IPS-NIHi11 (cell line): ENCODE data around the gene PLPP3.
A peak's percentile ranks its signal among the peaks of the same experiment; 100 is the strongest.

Source experiments
- DNase-seq: peaks from one replicate; pipeline ENCODE4 v3.0.0; 2012; ENCODE audit warnings: mixed read lengths, low spot score

PLPP3 gene

DNA sequence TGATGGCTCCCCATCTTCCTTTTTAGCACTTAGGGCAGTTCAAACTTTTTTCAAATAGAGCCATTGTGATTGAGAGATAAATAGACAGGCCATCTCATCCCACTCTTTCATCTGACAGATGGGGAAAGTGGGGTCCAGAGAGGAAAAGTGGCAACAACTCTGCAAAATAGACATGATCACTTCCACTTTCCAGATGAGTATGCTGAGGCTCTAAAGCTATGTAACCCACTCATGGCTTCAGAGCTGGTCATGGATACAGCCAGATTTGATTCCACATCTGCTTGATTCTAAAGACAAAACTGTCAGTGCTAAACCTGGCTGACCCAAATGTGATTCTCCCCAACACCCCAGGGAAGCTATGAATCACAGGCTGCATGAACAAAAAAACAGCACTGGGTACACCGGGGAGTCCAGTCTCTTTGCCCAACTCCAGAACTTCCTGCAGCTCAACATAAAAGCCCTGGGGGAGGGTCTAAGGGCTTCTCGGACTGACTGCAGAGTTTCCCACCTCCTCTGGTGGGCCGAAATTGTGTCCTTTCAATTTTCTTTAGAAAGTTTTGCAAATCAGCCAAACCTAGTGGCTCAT is 59.3 kb downstream of the PLPP3 start:
- no peak for DNase-seq

DNA sequence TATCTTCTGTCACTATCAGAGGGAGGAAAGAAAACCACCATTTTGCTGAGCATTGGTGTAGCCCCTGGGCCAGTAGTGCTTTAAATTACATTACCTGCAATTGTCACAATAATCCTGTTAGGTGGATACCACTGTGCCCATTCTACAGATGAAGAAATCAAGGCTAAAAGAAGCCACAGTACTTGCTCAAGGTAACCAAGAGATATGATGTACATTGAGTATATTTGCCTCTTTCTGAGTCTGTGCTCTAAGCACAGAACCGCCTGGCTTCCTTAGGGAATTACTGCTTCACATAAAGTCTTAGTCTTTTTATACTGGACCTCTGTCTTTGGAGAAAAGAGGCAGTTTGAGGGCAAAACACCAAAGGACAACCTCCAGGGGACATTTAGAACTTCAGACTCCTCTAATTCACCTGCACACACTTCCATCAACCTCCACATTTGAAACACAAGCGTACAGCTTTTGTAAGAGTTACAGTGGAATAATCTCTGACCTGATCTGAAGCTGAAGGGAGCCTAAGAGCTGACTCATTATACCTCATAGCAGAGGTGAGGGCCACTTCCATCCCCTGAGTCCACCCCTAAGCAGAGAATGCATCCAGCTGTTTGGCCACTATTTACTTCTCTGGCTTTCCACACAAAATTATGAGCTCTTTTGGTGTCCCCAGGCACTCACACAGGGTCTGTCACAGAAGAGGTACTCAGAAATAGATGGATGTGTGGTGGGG is 61.8 kb downstream of the PLPP3 start:
- no peak for DNase-seq

DNA sequence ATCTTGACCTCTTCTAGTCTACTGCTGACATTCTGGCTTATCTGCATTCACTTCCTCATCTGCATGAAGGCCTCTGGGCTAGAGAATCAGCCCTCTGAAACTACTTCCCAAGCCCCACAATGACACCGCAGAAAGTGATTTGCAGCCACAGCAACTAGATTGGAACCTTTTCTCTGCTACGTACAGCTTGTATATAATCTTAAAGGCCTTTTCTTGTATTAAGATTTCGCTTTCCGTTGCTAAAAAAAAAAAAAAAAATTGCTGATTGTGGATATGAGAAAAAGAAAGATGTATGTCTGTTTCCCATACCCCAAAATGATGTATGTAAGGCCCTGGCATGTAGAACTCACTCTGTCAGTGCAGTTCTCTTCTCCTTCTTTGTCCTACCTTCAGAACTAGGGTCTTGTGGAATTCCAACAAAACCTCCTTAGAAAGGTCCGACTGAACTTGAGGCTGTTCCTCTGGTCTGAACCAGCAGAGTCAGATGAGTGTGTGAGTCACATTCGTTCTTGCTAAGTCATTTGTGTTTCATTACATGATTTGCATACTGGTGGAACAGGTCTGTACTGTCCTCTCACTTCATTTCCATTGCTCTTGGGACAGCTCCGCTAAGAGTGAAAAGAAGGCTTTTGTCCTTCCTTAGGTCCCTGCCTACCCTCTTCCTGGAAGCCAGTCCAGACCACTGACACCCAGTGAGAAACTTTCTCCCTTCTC is 62.7 kb downstream of the PLPP3 start:
- peak; percentile 59 for DNase-seq

DNA sequence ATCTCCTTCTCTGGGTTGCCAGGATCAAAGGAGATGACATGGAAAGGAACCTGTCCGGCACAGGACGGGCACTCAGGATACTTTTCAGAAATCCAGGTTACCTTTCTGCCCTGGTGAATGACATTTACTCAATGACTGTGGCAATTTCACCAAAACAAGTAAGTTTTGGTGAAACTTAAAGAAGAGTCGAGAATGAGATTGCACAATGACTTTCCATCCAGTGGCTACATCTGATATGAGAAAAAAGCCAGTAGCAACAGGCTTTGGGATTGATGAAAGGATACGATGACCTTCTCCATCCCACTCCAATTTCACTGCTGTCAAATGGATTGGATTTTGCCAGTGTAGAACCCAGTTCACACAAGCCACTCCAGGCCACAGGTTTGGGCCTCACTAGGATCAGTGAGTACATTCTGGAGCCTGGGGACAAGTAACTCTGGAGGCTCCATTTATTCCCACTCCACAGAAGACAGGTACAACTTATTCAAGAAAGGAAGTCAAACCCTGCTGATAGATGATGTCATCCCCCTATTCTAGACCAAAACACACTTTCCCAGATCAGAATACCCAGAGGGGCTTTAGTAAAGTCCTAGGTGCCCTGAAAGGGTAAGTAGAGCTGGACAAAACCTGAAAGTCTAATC is 63.3 kb downstream of the PLPP3 start:
- DNase-seq = no peak

DNA sequence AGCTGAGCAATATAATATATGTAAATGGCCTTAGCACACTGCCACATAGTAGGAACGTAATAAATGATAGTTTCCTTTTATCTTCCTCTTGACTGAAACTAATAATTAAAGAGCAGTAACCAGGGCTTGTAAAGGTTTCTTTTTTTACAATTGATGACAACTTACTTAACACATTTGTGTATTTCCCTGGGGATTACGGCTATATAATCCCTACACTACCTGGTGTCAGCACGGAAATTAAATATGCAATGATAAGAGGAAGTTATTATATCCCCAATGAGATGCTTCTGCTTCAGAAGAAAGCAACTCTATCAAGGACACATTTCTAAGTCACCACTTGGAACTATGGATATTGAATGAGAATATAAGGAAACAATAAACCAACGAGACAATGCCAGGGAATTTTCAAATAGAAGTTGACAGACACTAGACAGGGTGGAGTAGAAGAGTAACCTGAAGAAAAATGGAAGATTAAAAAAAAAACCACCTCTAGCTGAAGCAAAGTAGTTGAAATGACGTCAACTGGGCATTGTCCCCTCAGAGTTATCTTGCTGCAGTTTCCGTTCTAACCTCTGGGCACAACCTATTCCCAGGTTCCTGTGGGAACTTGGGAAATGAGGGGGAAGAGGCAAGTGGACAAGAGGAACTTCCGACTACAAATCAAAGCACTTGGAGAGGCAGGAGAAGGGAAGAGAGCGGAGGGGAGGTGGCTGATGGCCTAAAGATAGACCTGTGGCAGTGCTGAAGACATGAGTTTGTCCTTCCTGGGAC is 66.5 kb downstream of the PLPP3 start:
- no peak for DNase-seq

DNA sequence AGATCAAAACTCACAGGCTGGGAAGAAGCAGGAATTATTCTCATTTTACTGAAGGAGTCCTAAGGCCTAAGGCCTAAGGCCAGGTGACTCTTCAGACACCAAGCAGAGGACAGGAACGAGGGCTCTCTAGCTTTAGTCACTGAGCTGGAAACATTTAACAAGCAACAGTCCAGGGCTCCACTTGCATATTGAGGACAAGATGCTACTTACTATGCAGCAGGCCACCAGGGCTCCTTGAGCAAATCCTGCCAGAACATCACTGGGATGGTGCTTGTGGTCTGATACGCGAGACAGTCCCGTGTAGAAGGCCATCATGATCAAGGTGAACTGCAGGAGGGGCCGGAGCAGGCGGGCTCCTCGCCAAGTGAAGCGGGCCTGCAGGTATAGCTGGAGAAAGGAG is 67.6 kb downstream of the PLPP3 start:
- no peak for DNase-seq

DNA sequence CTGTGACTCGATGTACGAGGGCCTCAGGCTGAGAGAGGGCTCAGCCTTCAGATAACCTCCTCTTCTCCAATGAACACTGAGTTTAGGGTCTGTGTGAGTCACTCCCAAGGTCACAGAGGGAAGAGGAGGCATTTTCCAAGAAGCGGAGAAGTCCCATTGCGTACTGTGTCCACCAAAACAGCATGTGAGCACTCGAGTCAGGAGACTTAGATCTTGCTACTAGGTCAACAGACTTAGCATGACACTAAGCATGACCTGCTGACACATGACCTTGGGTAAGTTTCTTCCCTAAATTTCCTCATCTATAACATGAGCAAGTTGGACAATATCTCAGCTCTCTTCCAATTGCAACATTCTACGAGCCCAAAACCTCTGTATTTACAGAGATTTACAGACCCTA is 68.0 kb downstream of the PLPP3 start:
- DNase-seq = no peak

DNA sequence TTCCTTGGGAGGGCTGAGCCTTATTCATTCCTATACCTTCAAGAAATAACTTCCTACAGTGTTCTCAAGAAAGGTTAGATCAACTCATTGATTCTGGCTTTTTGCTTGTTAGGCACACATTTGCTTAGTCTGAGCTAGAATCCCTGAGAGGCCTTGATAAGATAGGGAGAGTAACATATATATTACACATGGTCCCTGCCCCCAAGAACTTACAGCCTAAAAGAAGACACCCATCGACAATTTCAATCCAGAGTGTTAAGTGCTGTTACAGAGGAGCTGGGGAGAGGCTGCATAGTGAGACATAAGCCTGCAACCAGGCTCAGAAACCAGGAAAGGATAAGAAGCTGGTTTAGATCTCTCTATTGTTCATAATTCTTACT is 68.7 kb downstream of the PLPP3 start:
- no peak for DNase-seq

DNA sequence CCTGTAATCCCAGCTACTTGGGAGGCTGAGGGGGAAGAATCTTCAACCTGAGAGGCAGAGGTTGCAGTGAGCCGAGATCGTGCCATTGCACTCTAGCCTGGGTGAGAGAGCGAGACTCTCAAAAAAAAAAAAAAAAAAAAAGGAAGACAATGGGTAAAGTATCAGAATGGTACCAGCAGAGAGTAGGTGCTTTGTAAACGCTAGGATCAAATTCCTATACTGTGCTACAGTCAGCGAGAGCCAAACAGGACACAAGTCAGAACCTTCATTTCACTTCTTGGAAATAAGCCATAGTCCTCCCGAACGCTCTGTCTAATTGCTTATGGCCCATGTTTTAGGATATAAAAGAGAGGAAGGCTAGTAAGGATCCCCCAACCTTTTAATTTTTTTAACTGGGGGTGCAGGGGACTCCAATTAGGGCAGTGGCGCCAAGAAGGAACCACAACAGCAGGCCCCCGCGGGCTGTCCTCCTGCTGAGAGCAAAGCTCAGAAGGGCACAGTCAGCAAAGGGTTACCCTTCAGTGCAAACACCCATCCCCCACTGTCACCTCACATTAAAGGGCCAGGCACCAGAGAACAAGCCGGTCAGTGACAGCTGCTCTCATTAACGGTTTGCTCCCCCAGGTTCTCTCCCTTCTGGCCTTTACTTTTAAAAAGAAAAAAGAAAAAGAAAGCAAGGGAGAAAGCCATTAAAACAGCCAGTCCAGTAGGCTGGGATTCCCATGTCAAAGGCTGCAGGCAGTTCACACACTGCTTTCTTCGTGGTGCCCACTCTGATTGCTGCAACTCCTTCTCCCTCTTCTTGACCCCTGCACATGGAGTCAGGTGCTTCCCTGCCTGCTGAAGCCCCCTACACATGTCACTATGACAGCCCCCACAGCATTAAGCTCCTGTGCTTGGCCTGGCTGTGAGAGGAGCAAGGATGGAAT is 69.4 kb downstream of the PLPP3 start:
- DNase-seq = peak; percentile 57

DNA sequence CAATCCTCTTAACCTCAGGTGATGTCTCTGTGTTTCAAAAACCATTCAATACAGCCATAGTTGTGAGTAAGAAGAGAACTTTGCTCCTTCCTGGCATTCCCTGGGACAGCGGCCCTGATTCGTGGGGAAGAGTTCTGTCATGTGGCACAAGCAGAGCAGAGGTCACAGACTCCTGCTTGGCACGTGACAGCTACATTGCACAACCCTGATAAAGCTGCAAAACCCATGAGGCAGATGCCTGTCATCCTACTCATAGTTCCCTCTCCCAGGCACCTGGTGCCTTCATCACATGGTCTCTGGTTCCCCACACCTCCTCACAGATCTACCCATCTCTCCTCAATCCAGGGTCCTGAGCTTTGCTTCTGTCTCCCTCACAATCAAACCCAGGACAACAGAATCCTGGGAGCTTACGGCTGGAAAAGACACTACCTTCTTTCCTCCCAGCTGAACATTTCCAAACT is 70.8 kb downstream of the PLPP3 start:
- no peak for DNase-seq

DNA sequence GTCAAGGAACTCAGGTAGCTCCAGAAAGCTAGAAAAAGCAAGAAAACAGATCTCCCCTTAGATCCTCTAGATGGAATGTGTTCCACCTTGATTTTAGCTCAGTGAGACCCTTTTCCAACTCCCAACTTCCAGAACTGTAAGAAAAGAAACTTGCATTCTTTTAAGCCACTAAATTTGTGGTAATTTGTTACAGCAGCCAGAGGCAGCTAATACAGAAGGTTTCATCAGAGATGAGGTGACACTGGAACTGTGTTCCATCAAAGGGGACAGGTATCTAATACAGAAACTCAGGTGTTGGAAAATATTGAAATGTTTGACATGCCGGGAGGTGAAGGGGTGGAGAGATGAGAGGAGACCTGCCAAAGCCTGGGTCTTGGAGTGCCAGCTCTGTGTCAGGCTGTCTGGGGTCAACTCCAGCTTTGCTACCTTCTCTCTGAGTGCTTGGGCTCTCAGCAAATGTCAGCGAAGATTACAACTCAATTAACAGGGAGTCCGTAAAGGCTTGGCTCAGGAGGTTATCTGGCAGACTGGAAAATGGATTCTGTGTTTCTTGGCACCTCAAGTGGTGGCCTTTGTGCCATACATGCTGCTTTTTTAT is 71.3 kb downstream of the PLPP3 start:
- DNase-seq = no peak

DNA sequence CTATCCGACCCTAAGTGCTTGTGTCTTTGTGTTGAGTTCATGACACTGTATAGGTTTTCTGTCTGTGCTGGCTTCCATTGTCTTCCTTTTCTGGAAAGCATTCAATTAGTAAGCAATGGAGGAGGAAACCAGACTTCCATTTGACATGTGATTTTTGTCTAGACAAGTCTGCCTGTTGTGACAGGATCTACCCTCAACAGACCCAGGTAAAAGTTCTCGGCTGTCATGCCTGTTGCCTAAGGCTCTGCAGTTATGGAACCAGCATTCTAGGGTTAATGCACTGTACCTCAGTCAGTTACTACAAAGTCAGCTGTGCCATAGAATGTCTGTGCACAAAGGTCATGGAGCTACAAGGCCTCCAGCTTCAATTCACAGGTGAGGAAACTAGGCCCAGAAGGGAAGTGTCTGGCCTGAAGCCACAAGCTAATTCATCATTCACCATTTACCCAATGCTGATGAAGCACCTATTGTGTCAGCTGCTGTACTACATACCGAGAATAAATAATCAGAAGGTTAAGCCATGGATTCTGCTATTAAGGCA is 72.3 kb downstream of the PLPP3 start:
- no peak for DNase-seq

DNA sequence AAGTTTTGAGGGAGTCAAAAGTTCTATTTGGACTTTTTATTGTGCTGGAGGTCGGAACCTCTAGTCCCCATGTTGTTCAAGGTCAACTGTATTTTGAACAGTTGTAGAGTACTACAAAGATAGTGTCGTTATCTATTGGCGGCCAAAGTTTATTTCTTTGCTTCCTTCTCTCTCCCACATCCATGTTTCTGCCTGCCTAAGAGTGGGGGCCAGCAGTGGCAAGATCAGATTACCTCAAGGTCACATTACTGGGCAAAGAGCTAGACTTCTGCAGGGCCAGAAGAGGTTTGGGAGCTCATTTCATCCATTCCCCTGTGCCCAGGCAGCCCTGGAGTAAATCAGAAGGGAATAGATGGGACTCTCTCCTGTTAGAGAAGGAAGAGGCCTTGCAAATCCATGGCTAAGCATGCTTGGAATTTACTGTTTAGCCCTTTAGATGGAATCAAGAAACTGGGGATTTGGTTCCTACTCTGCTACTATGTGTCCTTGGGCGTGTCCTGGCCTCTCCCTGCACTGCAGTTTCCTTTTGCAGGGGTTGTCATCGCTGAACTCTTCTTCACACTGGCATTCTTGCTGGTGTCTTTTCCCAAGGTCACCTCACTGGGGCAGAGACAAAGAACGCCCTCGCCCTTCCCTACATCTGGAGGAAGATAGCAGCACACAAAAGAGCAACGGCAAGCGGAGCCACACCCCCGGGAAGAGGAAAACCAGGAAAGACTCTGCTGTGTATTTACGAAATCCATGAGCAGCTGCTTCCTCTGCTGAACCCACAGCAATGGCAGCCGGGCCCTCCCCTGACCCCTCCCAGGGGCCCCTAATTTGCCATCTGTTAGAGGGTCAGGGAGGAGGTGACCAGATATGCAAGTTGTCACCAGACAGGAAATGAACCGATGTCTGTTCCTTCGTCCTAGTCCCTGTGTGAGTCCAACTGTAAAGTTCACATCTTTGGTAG is 73.3 kb downstream of the PLPP3 start:
- no peak for DNase-seq

DNA sequence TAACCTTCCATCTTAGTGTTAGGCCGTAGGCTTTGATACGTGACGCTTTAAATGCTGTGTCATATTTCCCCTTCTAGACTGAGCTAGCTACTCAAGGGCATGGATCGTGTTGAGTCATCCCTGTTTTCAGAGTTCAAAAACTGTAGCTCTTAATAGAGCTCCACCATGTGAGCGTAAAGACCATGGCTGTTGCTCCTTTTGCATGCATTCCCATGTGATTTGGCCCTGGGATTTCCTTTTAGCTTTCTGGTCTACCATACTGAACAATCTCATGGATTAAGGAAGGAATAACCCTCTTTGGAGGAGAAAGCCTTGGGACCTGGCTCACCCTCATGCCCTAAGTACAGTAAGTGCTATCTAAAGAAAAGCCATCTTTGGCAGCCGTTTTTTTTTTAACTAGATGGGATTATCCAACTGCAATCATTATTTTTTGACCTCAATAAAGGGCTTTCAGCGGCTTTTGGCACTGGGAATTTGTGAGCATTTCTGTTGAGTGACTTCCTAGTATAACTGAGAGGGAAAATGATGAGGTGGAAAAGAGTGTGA is 76.6 kb downstream of the PLPP3 start:
- no peak for DNase-seq

DNA sequence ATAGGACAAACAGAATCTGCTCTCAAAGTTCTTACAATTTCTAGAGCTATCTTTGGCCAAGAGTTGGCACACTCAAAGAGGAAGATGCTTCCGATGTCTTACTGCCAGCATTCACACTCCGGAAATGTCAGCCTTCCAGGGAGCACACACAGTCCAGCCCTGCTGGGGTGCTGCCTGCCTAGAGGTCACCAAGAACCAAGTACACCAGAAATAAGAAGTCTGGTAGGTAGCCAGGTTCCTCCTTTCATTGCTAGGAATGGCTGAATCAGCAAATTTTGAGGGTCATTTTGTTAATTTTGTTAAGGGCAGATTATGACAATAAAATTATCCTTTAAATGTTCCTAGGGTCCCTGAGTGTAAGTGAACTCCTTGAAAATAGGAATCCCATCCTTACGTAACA is 77.5 kb downstream of the PLPP3 start:
- DNase-seq = no peak

DNA sequence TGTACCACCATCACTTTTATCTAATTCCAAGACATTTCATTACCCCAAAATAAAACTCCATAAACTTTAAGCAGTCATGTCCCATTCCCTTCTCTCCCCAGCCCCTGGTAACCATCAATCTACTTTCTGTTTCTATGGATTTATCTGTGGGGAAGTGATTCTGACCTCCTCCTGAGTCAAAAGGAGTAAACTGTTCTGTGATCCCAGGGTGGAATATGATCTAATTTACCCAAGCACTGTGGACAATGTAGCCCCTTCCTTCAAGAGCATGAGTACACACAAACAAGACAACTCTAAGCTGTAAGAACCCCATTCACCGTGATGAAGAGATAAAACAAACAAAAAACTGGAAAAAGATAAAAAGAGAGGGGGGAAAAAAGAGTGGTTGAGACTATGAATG is 77.9 kb downstream of the PLPP3 start:
- DNase-seq = no peak

DNA sequence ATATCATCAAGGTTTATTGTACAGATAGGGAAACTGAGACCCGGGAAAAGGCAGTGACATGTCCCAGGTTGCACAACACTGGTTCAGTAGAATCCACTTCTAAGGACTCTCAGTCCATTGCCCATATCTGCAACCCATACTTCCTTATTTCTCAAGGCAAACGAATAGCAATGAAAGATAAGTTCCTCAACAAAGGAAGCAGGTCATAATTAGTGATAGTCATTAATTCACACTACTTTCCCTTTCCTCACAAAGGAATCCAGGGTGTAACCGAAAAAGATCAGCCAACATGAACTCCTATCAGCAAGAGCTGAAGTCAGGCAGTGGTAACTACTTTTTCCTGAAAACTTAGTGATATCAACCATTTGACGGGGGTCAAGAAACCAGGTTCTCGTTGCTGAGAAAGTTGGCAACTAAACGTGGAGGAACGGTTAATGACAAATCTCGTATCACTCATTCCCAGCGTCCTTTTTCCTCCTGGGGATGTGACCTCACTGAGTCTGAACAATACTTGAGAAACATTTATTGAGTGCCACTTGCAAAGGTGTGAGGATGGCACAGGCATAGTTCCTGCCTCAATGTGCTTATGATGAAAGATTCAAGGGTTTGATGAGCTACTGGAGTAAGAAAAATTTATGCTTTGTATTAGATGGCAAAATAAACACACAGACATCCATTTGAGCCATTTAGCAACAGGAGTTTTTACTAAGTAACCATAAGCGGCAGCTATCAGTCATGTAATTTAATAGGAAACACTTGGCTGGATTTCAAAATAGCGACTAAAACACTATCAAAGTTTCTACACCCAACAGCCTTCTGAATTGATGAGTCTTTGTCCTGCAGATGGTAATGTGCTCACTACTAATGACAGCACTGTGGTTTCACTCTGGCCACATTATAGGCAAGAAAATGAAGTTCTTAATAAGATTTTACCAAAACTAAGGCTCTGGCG is 82.3 kb downstream of the PLPP3 start:
- no peak for DNase-seq

DNA sequence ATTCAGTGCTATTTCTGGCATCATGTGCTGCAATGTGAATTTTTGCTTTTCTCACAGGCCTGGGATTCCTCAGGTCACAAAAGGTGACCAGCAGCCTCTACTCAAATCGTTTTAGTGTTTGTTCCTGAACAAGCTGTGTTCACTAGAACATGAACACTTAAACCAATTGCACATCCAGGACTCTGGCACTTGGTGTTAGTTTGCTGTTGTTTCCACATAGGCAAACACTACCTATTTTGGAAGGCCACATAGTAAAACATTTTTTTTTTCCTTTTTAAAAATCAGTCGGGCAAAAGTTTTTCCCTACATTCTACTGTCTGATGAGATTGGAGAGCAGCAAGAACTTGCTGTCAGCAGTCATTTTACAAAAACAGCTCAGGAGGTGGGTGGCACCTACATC is 83.2 kb downstream of the PLPP3 start:
- no peak for DNase-seq
